Heart right ventricle (tissue), 16 donors: ENCODE measurements around the gene TSPAN9. TPM values are rescaled to one million over a fixed set of nuclear protein-coding genes. Genes with fewer than 3 reads are reported as not detected.
A peak's percentile ranks its signal among the peaks of the same experiment; 100 is the strongest.

Experiments
- ATAC-seq, 8 donors: fragments of 200-7000 bp; cut with Tn5 transposase; one replicate each; pipeline ENCODE4 v1.9.1; 2020; ENCODE audit warnings: mild to moderate bottlenecking in 8 of 8, moderate library complexity in 8 of 8, moderate number of reproducible peaks in 1 of 8
- DNase-seq, 2 donors: peaks; one replicate each; pipeline ENCODE4 v3.0.0-alpha.2; 2020
- H3K27ac ChIP-seq, 10 donors: fragments of 200-600 bp; sonication (generic) in 2 of 10; one replicate each; pipeline versions ENCODE4 v1.5.0 to v1.8.0; 2020 to 2022; ENCODE audit warnings: mild to moderate bottlenecking in 3 of 10
- H3K27me3 ChIP-seq, 7 donors: fragments of 200-600 bp; one replicate each; pipeline ENCODE4 v1.8.0; 2021 to 2022; ENCODE audit warnings: mild to moderate bottlenecking in 2 of 7
- H3K36me3 ChIP-seq, 9 donors: fragments of 200-600 bp; sonication (generic) in 1 of 9; one replicate each; pipeline versions ENCODE4 v1.5.0 to v1.8.0; 2020 to 2022; ENCODE audit warnings: mild to moderate bottlenecking in 2 of 9
- H3K4me1 ChIP-seq, 9 donors: fragments of 200-600 bp; sonication (generic) in 1 of 9; one replicate each; pipeline versions ENCODE4 v1.5.0 to v1.8.0; 2020 to 2022; ENCODE audit warnings: mild to moderate bottlenecking in 4 of 9
- H3K4me3 ChIP-seq, 10 donors: fragments of 200-600 bp; sonication (generic) in 2 of 10; one replicate each; pipeline versions ENCODE4 v1.5.0 to v1.8.0; 2020 to 2022; ENCODE audit warnings: mild to moderate bottlenecking in 7 of 10, moderate library complexity in 2 of 10
- H3K9me3 ChIP-seq, 11 donors: fragments of 200-600 bp in 10 of 11; sonication (generic) in 2 of 11; one replicate each; pipeline versions ENCODE4 v1.5.0 to v1.8.0; 2013 to 2022; ENCODE audit warnings: mild to moderate bottlenecking in 2 of 11, control low read depth in 1 of 11, moderate library complexity in 1 of 11
- WGBS, 2 donors: extraction: QIAGEN DNeasy Blood & Tissue Kit; methylation state at CpG; one replicate each; pipeline ENCODE4 v1.1.7; 2013; ENCODE audit warnings: inconsistent platforms in 1 of 2; 5-methylcytosine and 5-hydroxymethylcytosine counted together
- intact Hi-C, 10 donors: fragments of 100-400 bp; cut with DNase I; formaldehyde crosslinking; loops; one replicate each; pipeline versions ENCODE4 v1.11.1 to v1.14.2; 2022
- polyA plus RNA-seq, 2 donors: library from polyadenylated mRNA; stranded (reverse); fragments of 200-250 nt; gene quantifications; one replicate each; pipeline ENCODE4 v1.2.3, GENCODE V29; 2013
- total RNA-seq, 10 donors: library from RNA; stranded (reverse); fragmentation: NEBNext Ultra II Directional in 3 of 10; extraction: Animal tissue kit (Norgen Biotek cat#: 25700) in 3 of 10; gene quantifications; one replicate each; pipeline versions ENCODE4 v1.2.1 to v1.2.4, GENCODE V29; 2021 to 2023
- TF ChIP-seq, protein P1 (sequence below), 9 donors: fragments of 200-600 bp; sonication (generic) in 2 of 9; IDR thresholded peaks; one replicate each; pipeline versions ENCODE4 v1.5.0 to v1.8.0; 2021 to 2022; ENCODE audit warnings: antibody characterized with exemption in 9 of 9, mild to moderate bottlenecking in 5 of 9, moderate library complexity in 1 of 9
- donor health status: Arrhythmogenic right ventricular cardiomyopathy.
- donor health status: ischemic (EF 13 %, LVEDD 7.1; RV severe dilation, severe dysfunction).
- donor health status: healthy with polysubstance abuse.
- donor health status: DM: no; HTN: yes; CAD: no.
- donor health status: DM: no; HTN: no; CAD: no.
- donor health status: ischemic (EF 25% LVEDD 6.9; RV normal size, moderate dysfunction).
- donor health status: ischemic (EF 25% LVEDD 5.7; RV mildly dilated, moderate dysfunction).
- donor health status: healthy.
- donor health status: DM: yes; HTN: yes; CAD: no.
- donor health status: Ischemic cardiomyopathy.
- donor health status: ischemic (EF 35%, LVEDD 5.7; RV mildly dilated, moderate dysfunction).
- donor health status: nonischemic (EF 11% LVEDD 7.7; RV severe dilation, severe dysfunction).
- donor health status: DM: yes; HTN: yes; CAD: no.
- donor health status: PGD.
- donor health status: ischemic (EF 29% LVEDD 5.4; RV normal size, mild dysfunction).
- donor health status: nonischemic (EF 23%, LVEDD 6.1; RV moderate dilation, normal function).

TSPAN9 gene
- total and polyA plus RNA-seq, 12 donors, result 63.0 to 401 (median 251) TPM

DNA sequence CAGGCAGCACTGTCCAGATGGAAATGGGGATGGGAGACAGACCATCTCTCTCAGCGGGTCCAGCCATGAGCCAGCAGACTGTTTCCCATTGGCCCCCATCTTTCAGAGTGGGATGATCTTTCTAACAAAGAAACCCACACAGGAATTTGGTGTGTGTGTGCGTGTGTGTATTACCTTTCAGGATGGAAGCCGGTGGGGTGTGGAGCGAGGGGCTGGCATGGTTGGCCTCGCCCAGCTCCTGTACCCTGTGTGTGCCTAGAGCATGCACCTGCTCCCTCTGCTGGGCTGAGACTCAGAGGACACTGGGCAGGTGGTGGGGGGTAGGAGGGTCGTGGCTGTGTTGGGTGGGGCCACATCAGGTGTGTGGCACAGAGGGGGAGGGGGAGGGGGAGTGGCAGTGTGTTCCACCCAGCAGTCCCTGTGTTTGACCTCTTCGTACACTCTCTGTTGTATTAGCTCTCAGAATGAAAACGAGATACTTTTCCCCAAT lies 33.0 kb upstream of the TSPAN9 start:
- Histone ChIP-seq H3K4me1 (peaks cover 4 to 50% (median 15%) of the 10 kb centered on the region in 9 donors), H3K36me3 (peaks cover 0 to 21% (median 0%) of the 10 kb centered on the region in 9 donors), H3K27ac (no peak overlapping the region), H3K27me3 (no peaks in the 10 kb centered on the region), H3K4me3 (no peak overlapping the region), H3K9me3 (no peaks in the 10 kb centered on the region)
- 84 to 87% methylated on average over 8 of the region's 8 CpGs for WGBS, 2 donors
- no peak for ATAC-seq
- intact Hi-C loops, result loop anchor here in 1 of 10 donors (5.0 kb wide), 1 partner anchor 157 kb away; no protein-coding TSS in a partner anchor
- no peak for DNase-seq
- TF ChIP-seq, protein P1, sequence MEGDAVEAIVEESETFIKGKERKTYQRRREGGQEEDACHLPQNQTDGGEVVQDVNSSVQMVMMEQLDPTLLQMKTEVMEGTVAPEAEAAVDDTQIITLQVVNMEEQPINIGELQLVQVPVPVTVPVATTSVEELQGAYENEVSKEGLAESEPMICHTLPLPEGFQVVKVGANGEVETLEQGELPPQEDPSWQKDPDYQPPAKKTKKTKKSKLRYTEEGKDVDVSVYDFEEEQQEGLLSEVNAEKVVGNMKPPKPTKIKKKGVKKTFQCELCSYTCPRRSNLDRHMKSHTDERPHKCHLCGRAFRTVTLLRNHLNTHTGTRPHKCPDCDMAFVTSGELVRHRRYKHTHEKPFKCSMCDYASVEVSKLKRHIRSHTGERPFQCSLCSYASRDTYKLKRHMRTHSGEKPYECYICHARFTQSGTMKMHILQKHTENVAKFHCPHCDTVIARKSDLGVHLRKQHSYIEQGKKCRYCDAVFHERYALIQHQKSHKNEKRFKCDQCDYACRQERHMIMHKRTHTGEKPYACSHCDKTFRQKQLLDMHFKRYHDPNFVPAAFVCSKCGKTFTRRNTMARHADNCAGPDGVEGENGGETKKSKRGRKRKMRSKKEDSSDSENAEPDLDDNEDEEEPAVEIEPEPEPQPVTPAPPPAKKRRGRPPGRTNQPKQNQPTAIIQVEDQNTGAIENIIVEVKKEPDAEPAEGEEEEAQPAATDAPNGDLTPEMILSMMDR (IDR thresholded peaks at IDR 0.05), result no peak

DNA sequence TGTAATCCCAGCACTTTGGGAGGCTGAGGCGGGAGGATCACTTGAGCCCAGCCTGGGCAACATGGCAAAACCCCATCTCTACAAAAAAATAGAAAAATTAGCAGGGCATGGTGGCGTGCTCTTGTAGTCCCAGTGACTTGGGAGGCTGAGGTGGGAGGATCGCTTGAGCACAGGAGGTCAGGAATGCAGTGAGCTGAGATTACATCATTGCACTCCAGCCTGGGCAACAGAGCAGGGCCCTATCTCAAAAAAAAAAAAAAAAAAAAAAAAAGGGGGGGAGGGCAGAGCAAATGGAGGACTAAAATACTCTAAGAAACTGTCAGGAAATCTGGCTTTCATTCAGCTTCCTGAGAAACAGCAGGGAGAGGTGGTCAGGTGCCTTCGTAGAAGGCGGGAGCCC lies 31.7 kb upstream of the TSPAN9 start:
- ATAC-seq, result no peak
- intact Hi-C loops, result no loop called here
- H3K27ac ChIP-seq, result peak overlapping the region in 7 of 10 donors; percentile 49 to 81 (median 66)

DNA sequence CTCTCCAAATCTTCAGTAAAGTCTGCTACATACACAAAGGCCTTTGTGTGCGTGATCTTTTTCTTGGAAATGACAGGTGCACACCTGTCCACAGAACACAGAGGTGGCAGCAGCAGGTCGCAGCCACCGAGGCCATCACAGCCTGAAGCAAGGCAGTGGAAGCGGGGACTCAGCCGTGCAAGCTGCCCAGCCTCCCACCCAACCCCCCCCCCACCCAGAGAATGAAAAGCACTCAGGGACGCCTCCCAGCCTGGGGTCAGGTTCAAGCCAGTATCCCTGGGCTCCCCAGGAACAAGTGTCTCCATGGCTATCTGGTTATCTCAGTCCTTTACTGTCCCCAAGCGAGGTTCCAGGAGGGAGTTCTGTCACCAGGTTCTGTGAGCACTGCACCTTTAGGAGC lies 31.2 kb upstream of the TSPAN9 start:
- intact Hi-C loops, result no loop called here
- H3K36me3 ChIP-seq, result peaks cover 0 to 3% (median 0%) of the 10 kb centered on the region in 9 donors
- WGBS, 2 donors, result 42 to 61% methylated on average over 7 of the region's 7 CpGs
- H3K4me1 ChIP-seq, result peaks cover 4 to 50% (median 15%) of the 10 kb centered on the region in 9 donors
- H3K27me3 ChIP-seq, result no peaks in the 10 kb centered on the region
- TF ChIP-seq, protein P1 (IDR thresholded peaks at IDR 0.05), result no peak
- no peak overlapping the region for H3K4me3 ChIP-seq
- no peaks in the 10 kb centered on the region for H3K9me3 ChIP-seq
- H3K27ac ChIP-seq, result peak overlapping the region in 7 of 10 donors; percentile 49 to 81 (median 66)
- ATAC-seq (peak in 6 of 8 donors; percentile 7 to 43 (median 19)), DNase-seq (no peak)

More for the DNA sequence above, 31.7 kb upstream of the TSPAN9 start:
- TF ChIP-seq, protein P1 (IDR thresholded peaks at IDR 0.05), result no peak
- H3K4me1 ChIP-seq, result peaks cover 4 to 50% (median 15%) of the 10 kb centered on the region in 9 donors
- H3K36me3 ChIP-seq, result peaks cover 0 to 8% (median 0%) of the 10 kb centered on the region in 9 donors
- H3K4me3 ChIP-seq, result no peak overlapping the region
- DNase-seq, result no peak
- WGBS, 2 donors, result 73 to 78% methylated on average over 5 of the region's 5 CpGs
- H3K27me3 ChIP-seq, result no peaks in the 10 kb centered on the region
- H3K9me3 ChIP-seq, result no peaks in the 10 kb centered on the region

DNA sequence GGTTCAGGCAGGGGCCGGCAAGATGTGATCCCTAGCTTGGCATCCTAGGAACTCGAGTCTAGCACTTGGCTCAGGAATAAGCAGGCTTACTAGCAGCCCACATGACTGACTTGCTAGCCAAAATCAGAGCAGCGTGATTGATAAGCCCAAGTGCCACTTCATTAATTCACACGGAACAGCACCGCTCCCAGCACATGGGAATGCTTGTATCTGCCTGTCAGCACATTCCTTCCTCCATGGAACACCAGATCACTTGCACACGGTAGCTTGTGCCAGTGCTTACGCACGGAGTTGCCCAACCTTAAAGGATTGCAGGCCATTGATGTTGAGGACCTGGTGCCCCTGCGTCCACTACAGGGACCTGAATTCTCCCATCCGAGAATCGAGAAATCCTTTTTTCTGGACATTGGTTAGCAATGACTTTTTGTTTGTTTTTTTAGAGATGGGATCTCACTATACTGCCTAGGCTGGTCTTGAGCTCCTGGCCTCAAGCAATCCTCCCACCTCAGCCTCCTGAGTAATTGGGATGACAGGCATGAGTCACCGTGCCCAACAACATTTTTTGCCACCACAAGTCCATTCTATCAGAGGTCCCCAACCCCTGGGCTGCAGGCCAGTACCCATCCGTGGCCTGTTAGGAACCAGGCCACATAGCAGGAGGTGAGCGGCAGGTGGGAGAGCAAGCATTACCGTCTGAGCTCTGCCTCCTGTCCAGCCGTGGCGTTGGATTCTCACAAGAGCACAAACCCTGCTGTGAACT lies 30.6 kb upstream of the TSPAN9 start:
- Histone ChIP-seq H3K27ac (peak overlapping the region in 8 of 10 donors; percentile 37 to 81 (median 66)), H3K36me3 (no peaks in the 10 kb centered on the region), H3K27me3 (no peaks in the 10 kb centered on the region), H3K4me1 (peaks cover 4 to 50% (median 15%) of the 10 kb centered on the region in 9 donors), H3K9me3 (no peaks in the 10 kb centered on the region), H3K4me3 (no peak overlapping the region)
- DNase-seq (peak; percentile 65 to 81), ATAC-seq (peak; percentile 77 to 92 (median 85))
- WGBS, 2 donors, result 43 to 61% methylated on average over 17 of the region's 17 CpGs
- TF ChIP-seq, protein P1 (IDR thresholded peaks at IDR 0.05), result no peak
- intact Hi-C loops, result no loop called here
